ENCODE results near the gene MAP2K1. TPM values are rescaled to one million over a fixed set of nuclear protein-coding genes. Genes with fewer than 3 reads are reported as not detected.

MAP2K1 gene
- total and polyA plus RNA-seq, 9 of the 15 experiments (the other 6 are each of a cell fraction or from before 2014, with no cell fraction given) = 7.5 to 58.3 (median 30.0) TPM

DNA sequence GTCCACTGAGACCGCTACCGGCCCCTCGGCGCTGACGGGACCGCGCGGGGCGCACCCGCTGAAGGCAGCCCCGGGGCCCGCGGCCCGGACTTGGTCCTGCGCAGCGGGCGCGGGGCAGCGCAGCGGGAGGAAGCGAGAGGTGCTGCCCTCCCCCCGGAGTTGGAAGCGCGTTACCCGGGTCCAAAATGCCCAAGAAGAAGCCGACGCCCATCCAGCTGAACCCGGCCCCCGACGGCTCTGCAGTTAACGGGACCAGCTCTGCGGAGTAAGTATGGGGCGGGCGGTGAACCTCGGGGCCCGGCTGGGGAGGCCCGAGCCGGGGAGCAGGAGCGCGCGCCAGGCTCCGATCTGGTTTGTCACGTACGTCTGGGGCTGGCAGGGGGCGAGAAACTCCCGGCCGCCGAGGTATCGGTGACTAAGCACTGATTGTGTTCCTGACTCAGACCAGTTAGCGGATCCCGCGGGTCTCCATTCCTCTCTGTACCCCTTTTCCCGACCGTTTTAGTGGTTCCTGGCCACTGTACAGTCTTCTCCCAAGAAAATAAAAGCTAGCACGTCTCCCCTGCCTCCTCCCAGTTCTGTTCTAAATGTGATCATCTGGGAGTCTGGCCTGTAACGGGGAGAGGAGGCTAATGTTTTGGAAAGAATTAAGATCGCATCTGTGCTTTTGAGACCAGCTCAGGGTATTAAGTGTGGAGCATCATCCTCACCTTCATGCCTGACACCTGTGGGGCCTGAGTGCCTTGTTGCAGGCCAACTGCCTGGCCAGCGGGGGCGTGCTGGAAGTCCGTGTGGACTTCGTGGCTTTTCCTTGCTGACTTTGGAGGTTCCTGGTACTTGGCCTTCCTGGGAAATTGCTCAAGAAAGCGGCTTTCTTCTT, 691 bp downstream of the MAP2K1 start (continued):
- TF ChIP-seq CTCF (IDR thresholded peaks at IDR 0.05 in 2 of 3, conservative IDR thresholded peaks at IDR 0.05 in 1 of 3; ENCODE audit: insufficient read depth in 2 of 3, low read depth in 1 of 3, low read length in 3 of 3) (peak; percentile 46 to 64 (median 54)), CTBP1 (IDR thresholded peaks at IDR 0.05; ENCODE audit: borderline replicate concordance) (peak; percentile 40; the same call in 1 of the 2 replicates), MYC (IDR thresholded peaks at IDR 0.05; ENCODE audit: low read depth, low read length) (peak; percentile 68), MYC (CRISPR knock-in tag; IDR thresholded peaks at IDR 0.05; ENCODE audit: borderline replicate concordance, low read depth) (no peak), JUND (IDR thresholded peaks at IDR 0.05; ENCODE audit: borderline replicate concordance, low read depth, low read length) (no peak), JUND (tag; IDR thresholded peaks at IDR 0.05; ENCODE audit: borderline replicate concordance, low read depth, low read length) (no peak), ZC3H4 (CRISPR knock-in tag; IDR thresholded peaks at IDR 0.05; ENCODE audit: borderline replicate concordance) (no peak), FOXK2 (conservative IDR thresholded peaks at IDR 0.05 in 1 of 2, IDR thresholded peaks at IDR 0.05 in 1 of 2; ENCODE audit: low read depth in 2 of 2) (peak in 1 of 2 experiments; percentile 22; a peak in 1 of 4 replicates), NRF1 (conservative IDR thresholded peaks at IDR 0.05 in 1 of 2, IDR thresholded peaks at IDR 0.05 in 1 of 2) (peak; percentile 33 to 42; a peak in 2 of 4 replicates), SIN3A (IDR thresholded peaks at IDR 0.05; ENCODE audit: borderline replicate concordance in 2 of 2, control insufficient read depth in 1 of 2, low read depth in 2 of 2, low read length in 2 of 2) (peak in 1 of 2 experiments; percentile 11; a peak in 2 of 4 replicates), CBFB (CRISPR knock-in tag; IDR thresholded peaks at IDR 0.05) (no peak), ZNF316 (IDR thresholded peaks at IDR 0.05) (peak; percentile 52), RBFOX2 (IDR thresholded peaks at IDR 0.05; ENCODE audit: low read depth, low read length) (peak; percentile 2; the same call in 1 of the 2 replicates)
- TF ChIP-seq, protein P1, sequence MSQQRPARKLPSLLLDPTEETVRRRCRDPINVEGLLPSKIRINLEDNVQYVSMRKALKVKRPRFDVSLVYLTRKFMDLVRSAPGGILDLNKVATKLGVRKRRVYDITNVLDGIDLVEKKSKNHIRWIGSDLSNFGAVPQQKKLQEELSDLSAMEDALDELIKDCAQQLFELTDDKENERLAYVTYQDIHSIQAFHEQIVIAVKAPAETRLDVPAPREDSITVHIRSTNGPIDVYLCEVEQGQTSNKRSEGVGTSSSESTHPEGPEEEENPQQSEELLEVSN (IDR thresholded peaks at IDR 0.05; ENCODE audit: borderline replicate concordance in 1 of 2, extremely low read depth in 1 of 2, insufficient read depth in 1 of 2, insufficient read length in 1 of 2, low read depth in 1 of 2, low read length in 1 of 2, poor library complexity in 1 of 2, severe bottlenecking in 1 of 2) = no peak
- TF ChIP-seq, protein P2, sequence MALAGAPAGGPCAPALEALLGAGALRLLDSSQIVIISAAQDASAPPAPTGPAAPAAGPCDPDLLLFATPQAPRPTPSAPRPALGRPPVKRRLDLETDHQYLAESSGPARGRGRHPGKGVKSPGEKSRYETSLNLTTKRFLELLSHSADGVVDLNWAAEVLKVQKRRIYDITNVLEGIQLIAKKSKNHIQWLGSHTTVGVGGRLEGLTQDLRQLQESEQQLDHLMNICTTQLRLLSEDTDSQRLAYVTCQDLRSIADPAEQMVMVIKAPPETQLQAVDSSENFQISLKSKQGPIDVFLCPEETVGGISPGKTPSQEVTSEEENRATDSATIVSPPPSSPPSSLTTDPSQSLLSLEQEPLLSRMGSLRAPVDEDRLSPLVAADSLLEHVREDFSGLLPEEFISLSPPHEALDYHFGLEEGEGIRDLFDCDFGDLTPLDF (CRISPR knock-in tag; IDR thresholded peaks at IDR 0.05) = 0 out of 2 replicates have a peak, but pooled peaks have one; percentile 34
- TF ChIP-seq, protein P3, sequence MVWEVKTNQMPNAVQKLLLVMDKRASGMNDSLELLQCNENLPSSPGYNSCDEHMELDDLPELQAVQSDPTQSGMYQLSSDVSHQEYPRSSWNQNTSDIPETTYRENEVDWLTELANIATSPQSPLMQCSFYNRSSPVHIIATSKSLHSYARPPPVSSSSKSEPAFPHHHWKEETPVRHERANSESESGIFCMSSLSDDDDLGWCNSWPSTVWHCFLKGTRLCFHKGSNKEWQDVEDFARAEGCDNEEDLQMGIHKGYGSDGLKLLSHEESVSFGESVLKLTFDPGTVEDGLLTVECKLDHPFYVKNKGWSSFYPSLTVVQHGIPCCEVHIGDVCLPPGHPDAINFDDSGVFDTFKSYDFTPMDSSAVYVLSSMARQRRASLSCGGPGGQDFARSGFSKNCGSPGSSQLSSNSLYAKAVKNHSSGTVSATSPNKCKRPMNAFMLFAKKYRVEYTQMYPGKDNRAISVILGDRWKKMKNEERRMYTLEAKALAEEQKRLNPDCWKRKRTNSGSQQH (CRISPR knock-in tag; IDR thresholded peaks at IDR 0.05) = no peak
- TF ChIP-seq, protein P4, sequence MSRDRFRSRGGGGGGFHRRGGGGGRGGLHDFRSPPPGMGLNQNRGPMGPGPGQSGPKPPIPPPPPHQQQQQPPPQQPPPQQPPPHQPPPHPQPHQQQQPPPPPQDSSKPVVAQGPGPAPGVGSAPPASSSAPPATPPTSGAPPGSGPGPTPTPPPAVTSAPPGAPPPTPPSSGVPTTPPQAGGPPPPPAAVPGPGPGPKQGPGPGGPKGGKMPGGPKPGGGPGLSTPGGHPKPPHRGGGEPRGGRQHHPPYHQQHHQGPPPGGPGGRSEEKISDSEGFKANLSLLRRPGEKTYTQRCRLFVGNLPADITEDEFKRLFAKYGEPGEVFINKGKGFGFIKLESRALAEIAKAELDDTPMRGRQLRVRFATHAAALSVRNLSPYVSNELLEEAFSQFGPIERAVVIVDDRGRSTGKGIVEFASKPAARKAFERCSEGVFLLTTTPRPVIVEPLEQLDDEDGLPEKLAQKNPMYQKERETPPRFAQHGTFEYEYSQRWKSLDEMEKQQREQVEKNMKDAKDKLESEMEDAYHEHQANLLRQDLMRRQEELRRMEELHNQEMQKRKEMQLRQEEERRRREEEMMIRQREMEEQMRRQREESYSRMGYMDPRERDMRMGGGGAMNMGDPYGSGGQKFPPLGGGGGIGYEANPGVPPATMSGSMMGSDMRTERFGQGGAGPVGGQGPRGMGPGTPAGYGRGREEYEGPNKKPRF (IDR thresholded peaks at IDR 0.05; ENCODE audit: low read depth, low read length) = no peak
